Heart right ventricle (tissue), 16 donors: ENCODE data around the gene SVIL. TPM values are rescaled to one million over a fixed set of nuclear protein-coding genes. Genes with fewer than 3 reads are reported as not detected.

Experiments used
- ATAC-seq, 8 donors: fragments of 200-7000 bp; cut with Tn5 transposase; one replicate each; pipeline ENCODE4 v1.9.1; 2020; ENCODE audit warnings: mild to moderate bottlenecking in 8 of 8, moderate library complexity in 8 of 8, moderate number of reproducible peaks in 1 of 8
- DNase-seq, 2 donors: peaks; one replicate each; pipeline ENCODE4 v3.0.0-alpha.2; 2020
- H3K27ac ChIP-seq, 10 donors: fragments of 200-600 bp; sonication (generic) in 2 of 10; one replicate each; pipeline versions ENCODE4 v1.5.0 to v1.8.0; 2020 to 2022; ENCODE audit warnings: mild to moderate bottlenecking in 3 of 10
- H3K27me3 ChIP-seq, 7 donors: fragments of 200-600 bp; one replicate each; pipeline ENCODE4 v1.8.0; 2021 to 2022; ENCODE audit warnings: mild to moderate bottlenecking in 2 of 7
- H3K36me3 ChIP-seq, 9 donors: fragments of 200-600 bp; sonication (generic) in 1 of 9; one replicate each; pipeline versions ENCODE4 v1.5.0 to v1.8.0; 2020 to 2022; ENCODE audit warnings: mild to moderate bottlenecking in 2 of 9
- H3K4me1 ChIP-seq, 9 donors: fragments of 200-600 bp; sonication (generic) in 1 of 9; one replicate each; pipeline versions ENCODE4 v1.5.0 to v1.8.0; 2020 to 2022; ENCODE audit warnings: mild to moderate bottlenecking in 4 of 9
- H3K4me3 ChIP-seq, 10 donors: fragments of 200-600 bp; sonication (generic) in 2 of 10; one replicate each; pipeline versions ENCODE4 v1.5.0 to v1.8.0; 2020 to 2022; ENCODE audit warnings: mild to moderate bottlenecking in 7 of 10, moderate library complexity in 2 of 10
- H3K9me3 ChIP-seq, 11 donors: fragments of 200-600 bp in 10 of 11; sonication (generic) in 2 of 11; one replicate each; pipeline versions ENCODE4 v1.5.0 to v1.8.0; 2013 to 2022; ENCODE audit warnings: mild to moderate bottlenecking in 2 of 11, control low read depth in 1 of 11, moderate library complexity in 1 of 11
- WGBS, 2 donors: extraction: QIAGEN DNeasy Blood & Tissue Kit; methylation state at CpG; one replicate each; pipeline ENCODE4 v1.1.7; 2013; ENCODE audit warnings: inconsistent platforms in 1 of 2; 5-methylcytosine and 5-hydroxymethylcytosine counted together
- intact Hi-C, 10 donors: fragments of 100-400 bp; cut with DNase I; formaldehyde crosslinking; loops; one replicate each; pipeline versions ENCODE4 v1.11.1 to v1.14.2; 2022
- long read RNA-seq, 3 donors: library from polyadenylated mRNA; unstranded; transcript quantifications; one replicate each; pipeline ENCODE4 v2.0.0, GENCODE V29; 2020 to 2021
- polyA plus RNA-seq, 2 donors: library from polyadenylated mRNA; stranded (reverse); fragments of 200-250 nt; gene quantifications; one replicate each; pipeline ENCODE4 v1.2.3, GENCODE V29; 2013
- total RNA-seq, 10 donors: library from RNA; stranded (reverse); fragmentation: NEBNext Ultra II Directional in 3 of 10; extraction: Animal tissue kit (Norgen Biotek cat#: 25700) in 3 of 10; gene quantifications; one replicate each; pipeline versions ENCODE4 v1.2.1 to v1.2.4, GENCODE V29; 2021 to 2023
- TF ChIP-seq, protein P1 (sequence below), 9 donors: fragments of 200-600 bp; sonication (generic) in 2 of 9; IDR thresholded peaks; one replicate each; pipeline versions ENCODE4 v1.5.0 to v1.8.0; 2021 to 2022; ENCODE audit warnings: antibody characterized with exemption in 9 of 9, mild to moderate bottlenecking in 5 of 9, moderate library complexity in 1 of 9
- donor health status: Arrhythmogenic right ventricular cardiomyopathy.
- donor health status: ischemic (EF 13 %, LVEDD 7.1; RV severe dilation, severe dysfunction).
- donor health status: healthy with polysubstance abuse.
- donor health status: DM: no; HTN: yes; CAD: no.
- donor health status: DM: no; HTN: no; CAD: no.
- donor health status: ischemic (EF 25% LVEDD 6.9; RV normal size, moderate dysfunction).
- donor health status: ischemic (EF 25% LVEDD 5.7; RV mildly dilated, moderate dysfunction).
- donor health status: healthy.
- donor health status: DM: yes; HTN: yes; CAD: no.
- donor health status: Ischemic cardiomyopathy.
- donor health status: ischemic (EF 35%, LVEDD 5.7; RV mildly dilated, moderate dysfunction).
- donor health status: nonischemic (EF 11% LVEDD 7.7; RV severe dilation, severe dysfunction).
- donor health status: DM: yes; HTN: yes; CAD: no.
- donor health status: PGD.
- donor health status: ischemic (EF 29% LVEDD 5.4; RV normal size, mild dysfunction).
- donor health status: nonischemic (EF 23%, LVEDD 6.1; RV moderate dilation, normal function).

Gene SVIL, protein sequence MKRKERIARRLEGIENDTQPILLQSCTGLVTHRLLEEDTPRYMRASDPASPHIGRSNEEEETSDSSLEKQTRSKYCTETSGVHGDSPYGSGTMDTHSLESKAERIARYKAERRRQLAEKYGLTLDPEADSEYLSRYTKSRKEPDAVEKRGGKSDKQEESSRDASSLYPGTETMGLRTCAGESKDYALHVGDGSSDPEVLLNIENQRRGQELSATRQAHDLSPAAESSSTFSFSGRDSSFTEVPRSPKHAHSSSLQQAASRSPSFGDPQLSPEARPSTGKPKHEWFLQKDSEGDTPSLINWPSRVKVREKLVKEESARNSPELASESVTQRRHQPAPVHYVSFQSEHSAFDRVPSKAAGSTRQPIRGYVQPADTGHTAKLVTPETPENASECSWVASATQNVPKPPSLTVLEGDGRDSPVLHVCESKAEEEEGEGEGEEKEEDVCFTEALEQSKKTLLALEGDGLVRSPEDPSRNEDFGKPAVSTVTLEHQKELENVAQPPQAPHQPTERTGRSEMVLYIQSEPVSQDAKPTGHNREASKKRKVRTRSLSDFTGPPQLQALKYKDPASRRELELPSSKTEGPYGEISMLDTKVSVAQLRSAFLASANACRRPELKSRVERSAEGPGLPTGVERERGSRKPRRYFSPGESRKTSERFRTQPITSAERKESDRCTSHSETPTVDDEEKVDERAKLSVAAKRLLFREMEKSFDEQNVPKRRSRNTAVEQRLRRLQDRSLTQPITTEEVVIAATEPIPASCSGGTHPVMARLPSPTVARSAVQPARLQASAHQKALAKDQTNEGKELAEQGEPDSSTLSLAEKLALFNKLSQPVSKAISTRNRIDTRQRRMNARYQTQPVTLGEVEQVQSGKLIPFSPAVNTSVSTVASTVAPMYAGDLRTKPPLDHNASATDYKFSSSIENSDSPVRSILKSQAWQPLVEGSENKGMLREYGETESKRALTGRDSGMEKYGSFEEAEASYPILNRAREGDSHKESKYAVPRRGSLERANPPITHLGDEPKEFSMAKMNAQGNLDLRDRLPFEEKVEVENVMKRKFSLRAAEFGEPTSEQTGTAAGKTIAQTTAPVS (N-terminal part only)
- 100 to 1,000 TPM; 287 to 655 (median 537) TPM for total RNA-seq
- polyA plus RNA-seq: 100 to 1,000 TPM in 1 of 2 donors, 10 to 100 TPM in 1; 38.6 to 115 TPM
- long read RNA-seq, donor 1, partial matches to known transcripts: 145 of 188 reads
- long read RNA-seq, donor 1, other reads (novel, unspliced or antisense): 41 of 188 reads
- long read RNA-seq, donor 2, transcript SVIL-206 (3 exons, 645 nt): major isoform, 6 of 409 reads
- long read RNA-seq, donor 2, partial matches to known transcripts: 324 of 409 reads
- long read RNA-seq, donor 2, other reads (novel, unspliced or antisense): 79 of 409 reads
- long read RNA-seq, donor 3, partial matches to known transcripts: 241 of 306 reads
- long read RNA-seq, donor 3, other reads (novel, unspliced or antisense): 65 of 306 reads

DNA sequence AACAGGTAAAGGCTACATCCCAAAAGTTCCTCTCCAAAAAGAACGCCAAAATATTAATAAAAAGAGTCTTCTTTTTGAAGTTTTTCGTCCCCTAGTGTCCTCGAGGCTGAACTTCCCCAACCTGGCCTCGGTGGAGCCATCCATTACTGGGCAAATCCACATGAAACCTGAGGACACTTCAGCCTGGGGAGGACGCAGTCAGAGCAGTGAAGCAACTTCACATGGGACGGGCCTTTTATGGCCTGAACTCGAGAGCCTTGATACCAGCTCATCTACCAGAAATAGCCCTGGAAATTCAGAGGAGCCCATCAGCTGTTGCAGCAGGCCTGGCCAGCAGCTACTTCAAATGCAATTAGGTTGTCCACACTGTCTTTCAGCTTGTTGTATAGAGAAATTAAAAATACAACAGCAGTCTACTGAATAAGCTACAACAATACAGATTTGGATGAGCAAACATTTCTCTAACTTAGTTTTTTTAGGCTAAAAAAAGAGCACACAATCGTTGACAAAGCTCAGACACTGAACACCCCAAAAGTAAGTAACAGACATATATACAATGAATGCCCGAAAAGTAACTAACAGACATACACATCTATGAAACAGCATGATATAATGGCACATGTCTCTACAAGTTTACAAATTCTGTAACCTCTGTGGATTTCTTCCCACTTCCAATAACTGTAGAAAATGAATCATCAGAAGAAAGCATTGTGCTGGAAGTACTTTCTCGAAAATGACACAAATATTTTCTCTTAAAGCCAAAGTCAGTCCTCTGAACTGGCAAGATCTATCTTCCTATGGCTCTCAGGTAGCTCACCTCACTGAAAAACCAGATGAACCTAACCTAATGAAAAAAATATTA is at the start of gene SVIL:
TSS of gene SVIL (minus strand) at position 208 of the 862 bp plus-strand sequence. CDS start 79,913 bp downstream, outside the sequence.
- no peaks in the 10 kb centered on the region for H3K9me3 ChIP-seq
- ATAC-seq (peak; percentile 80 to 93 (median 86)), DNase-seq (peak; percentile 41 to 81)
- H3K27me3 ChIP-seq: no peaks in the 10 kb centered on the region
- H3K36me3 ChIP-seq: no peaks in the 10 kb centered on the region
- TF ChIP-seq, protein P1, sequence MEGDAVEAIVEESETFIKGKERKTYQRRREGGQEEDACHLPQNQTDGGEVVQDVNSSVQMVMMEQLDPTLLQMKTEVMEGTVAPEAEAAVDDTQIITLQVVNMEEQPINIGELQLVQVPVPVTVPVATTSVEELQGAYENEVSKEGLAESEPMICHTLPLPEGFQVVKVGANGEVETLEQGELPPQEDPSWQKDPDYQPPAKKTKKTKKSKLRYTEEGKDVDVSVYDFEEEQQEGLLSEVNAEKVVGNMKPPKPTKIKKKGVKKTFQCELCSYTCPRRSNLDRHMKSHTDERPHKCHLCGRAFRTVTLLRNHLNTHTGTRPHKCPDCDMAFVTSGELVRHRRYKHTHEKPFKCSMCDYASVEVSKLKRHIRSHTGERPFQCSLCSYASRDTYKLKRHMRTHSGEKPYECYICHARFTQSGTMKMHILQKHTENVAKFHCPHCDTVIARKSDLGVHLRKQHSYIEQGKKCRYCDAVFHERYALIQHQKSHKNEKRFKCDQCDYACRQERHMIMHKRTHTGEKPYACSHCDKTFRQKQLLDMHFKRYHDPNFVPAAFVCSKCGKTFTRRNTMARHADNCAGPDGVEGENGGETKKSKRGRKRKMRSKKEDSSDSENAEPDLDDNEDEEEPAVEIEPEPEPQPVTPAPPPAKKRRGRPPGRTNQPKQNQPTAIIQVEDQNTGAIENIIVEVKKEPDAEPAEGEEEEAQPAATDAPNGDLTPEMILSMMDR (IDR thresholded peaks at IDR 0.05): peak in 1 of 9 donors; percentile 6
- intact Hi-C loops: loop anchor here in 7 of 10 donors (5.0 to 10.0 kb wide), 6 partner anchors 43 to 220 kb away; no protein-coding TSS in a partner anchor
- peak within 1 kb of the TSS; percentile 12 to 59 (median 50) for H3K4me3 ChIP-seq
- H3K27ac ChIP-seq: peak within 1 kb of the TSS; percentile 62 to 93 (median 86)
- WGBS, 2 donors: 28 to 34% methylated on average over 10 of the region's 10 CpGs
- H3K4me1 ChIP-seq: peaks cover 2 to 49% (median 28%) of the 10 kb centered on the region in 9 donors

DNA sequence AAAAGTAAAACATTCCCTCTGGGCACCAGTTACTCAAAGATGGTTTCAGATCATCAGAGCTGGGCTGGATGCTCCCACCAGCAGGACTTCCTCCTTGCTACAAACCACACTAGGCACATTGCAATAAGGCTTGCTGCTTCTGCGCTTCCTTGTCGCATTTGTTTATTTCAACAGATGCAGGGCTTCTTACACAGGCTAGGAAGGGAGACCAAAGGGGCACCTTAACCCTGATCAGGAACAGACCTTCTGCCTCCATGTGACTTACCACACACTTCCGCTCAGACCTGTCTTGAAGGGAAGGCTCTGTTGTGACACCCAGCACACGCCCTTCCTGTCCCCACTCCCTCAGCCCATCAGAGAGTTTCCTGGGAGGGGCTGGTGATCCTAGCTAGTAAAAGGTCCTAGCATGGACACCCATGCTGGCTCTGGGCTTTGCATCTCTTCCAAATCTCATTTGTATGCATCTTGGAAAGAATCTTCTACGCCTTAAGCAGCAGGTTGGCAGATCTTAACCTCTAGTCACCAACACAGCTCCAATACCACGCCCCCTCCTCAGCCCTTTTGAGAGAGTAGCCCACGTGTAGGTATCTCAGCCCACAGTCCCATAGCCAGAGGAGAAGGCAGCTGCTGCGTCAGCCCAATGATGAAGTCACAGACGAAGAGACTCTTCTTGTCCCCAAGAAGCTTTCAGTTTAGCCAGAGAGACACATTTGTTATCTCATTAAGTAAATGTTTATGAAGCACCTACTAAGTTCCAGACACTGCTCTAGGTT is 47.1 kb upstream of the SVIL start:
- Histone ChIP-seq H3K27me3 (no peaks in the 10 kb centered on the region), H3K36me3 (peaks cover 0 to 29% (median 7%) of the 10 kb centered on the region in 9 donors), H3K27ac (peak overlapping the region in 1 of 10 donors; percentile 79), H3K4me1 (peaks cover 0 to 40% (median 5%) of the 10 kb centered on the region in 9 donors), H3K4me3 (peak overlapping the region in 1 of 10 donors; percentile 7), H3K9me3 (peaks cover 0 to under 1% (median 0%) of the 10 kb centered on the region in 11 donors)
- ATAC-seq (peak in 7 of 8 donors; percentile 42 to 86 (median 72)), DNase-seq (no peak)
- intact Hi-C loops: no loop called here
- TF ChIP-seq, protein P1 (IDR thresholded peaks at IDR 0.05): no peak
- 75 to 82% methylated on average over 9 of the region's 9 CpGs for WGBS, 2 donors

DNA sequence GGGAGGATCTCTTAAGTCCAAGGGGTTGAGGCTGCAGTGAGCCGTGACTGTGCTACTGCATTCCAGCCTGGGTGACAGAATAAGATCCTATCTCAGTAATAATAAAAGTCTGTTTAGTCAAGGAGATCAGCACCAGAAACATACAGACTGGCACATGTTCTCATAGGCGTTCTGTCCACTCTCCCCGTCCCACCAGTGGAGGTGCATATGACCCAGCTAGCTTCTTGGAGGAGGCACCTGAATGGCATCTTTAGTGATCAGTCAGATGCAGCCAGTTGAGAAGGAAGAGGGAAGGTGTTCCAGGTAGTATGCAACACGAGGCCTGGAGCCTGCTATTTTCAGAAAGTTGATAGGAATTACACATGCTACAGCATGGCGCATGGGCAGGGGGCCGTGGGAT is 45.3 kb upstream of the SVIL start:
- Histone ChIP-seq H3K27ac (peak overlapping the region in 1 of 10 donors; percentile 79), H3K9me3 (peaks cover 0 to 18% (median 0%) of the 10 kb centered on the region in 11 donors), H3K4me3 (no peak overlapping the region), H3K4me1 (peaks cover 0 to 40% (median 5%) of the 10 kb centered on the region in 9 donors), H3K27me3 (no peaks in the 10 kb centered on the region), H3K36me3 (peaks cover 0 to 20% (median 3%) of the 10 kb centered on the region in 9 donors)
- ATAC-seq: no peak
- TF ChIP-seq, protein P1 (IDR thresholded peaks at IDR 0.05): no peak
- intact Hi-C loops: no loop called here
- DNase-seq: no peak
- WGBS, 2 donors: 87 to 95% methylated on average over 6 of the region's 6 CpGs
